GM18520 (cell line): Measurements from ENCODE around the gene ST6GAL2.

ENCODE experiments used
- ATAC-seq: cut with Tn5 transposase; IDR thresholded peaks from one replicate; pipeline ENCODE4 v1.9.1; 2021; ENCODE audit not compliant: unreplicated experiment

The ST6GAL2 gene

DNA sequence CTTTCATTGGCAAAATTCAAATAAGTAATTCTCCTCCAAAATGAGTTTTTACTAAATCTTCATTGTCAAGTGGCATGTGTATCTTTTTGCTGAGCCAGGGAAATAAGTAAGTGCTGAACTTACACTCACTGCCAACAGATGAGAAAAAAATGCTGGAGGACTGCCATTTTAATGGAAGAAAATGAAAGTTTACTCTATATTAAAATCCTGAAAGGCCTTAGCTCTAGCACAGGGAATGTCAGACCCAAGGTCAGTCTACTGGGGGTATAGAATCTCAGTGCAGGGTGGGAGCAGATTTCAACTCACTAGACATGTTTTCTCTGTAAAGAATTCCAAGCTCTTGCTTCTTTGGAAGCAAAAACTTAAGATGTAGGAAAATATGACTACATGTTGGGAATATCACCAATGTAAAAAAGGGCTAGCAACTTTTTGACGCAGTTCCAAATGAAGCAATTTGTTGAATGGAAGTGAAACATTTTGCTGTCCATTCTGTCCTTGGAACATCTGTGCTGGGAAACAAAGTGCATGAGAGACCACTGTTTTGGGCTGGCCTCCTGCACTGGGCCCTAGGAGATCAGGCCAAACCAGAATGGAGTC is 127.0 kb downstream of the ST6GAL2 start:
- ATAC-seq, result no peak
